ENCODE data around the gene RBM3.

The RBM3 gene

DNA sequence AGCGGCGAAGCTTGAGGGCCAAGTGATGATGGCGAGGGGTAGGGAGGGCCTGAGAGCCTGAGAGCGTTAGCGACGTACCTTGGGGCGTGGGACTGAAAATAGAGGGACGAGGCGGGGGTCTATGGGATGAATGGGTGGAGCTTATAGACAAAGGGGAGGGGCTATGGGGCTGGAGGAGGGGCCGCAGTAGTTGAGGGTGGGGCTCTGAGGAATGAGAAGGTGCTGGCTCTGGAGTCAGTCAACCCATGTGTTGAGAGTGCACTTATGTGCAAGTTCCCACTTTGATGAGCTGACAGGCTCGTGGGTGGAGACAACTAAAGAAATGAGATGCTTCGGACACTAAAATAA is 34.3 kb upstream of the RBM3 start:
- Histone ChIP-seq H3K23ac (ENCODE audit: low read length) (no peak overlapping the region), H3K79me1 (ENCODE audit: low read length) (peaks cover 4% of the 10 kb centered on the region), H3K14ac (ENCODE audit: low read length) (peak overlapping the region; percentile 66), H3K4me2 (ENCODE audit: low read length) (peak overlapping the region; percentile 65), H3K9ac (ENCODE audit: low read length) (no peak overlapping the region), H4K8ac (ENCODE audit: low read depth, low read length) (peak overlapping the region; percentile 51), H4K12ac (ENCODE audit: low read depth, low read length) (peak overlapping the region; percentile 49), H3K4me3 (ENCODE audit: low read depth, low read length) (peak overlapping the region; percentile 79), H3K27me3 (ENCODE audit: insufficient read depth, low read length) (no peaks in the 10 kb centered on the region), H3K4ac (ENCODE audit: low read depth, low read length) (no peak overlapping the region), H3K18ac (ENCODE audit: low read length) (peak overlapping the region; percentile 78), H3K9me3 (ENCODE audit: insufficient read depth, low read depth, low read length) (no peaks in the 10 kb centered on the region), H3K79me2 (ENCODE audit: control insufficient read depth, insufficient read depth, low read length, poor library complexity) (no peaks in the 10 kb centered on the region), H2BK5ac (ENCODE audit: low read depth, low read length, poor library complexity) (no peak overlapping the region), H2BK12ac (ENCODE audit: low read length) (no peak overlapping the region), H2AK5ac (ENCODE audit: low read length) (no peak overlapping the region), H3K36me3 (ENCODE audit: control insufficient read depth in 1 of 2, insufficient read depth in 2 of 2, low read length in 2 of 2) (peaks cover 7 to 12% of the 10 kb centered on the region in 2 experiments), H3K4me1 (ENCODE audit: control insufficient read depth in 1 of 2, insufficient read depth in 2 of 2, low read length in 2 of 2) (peaks cover 3 to 5% of the 10 kb centered on the region in 2 experiments), H2BK120ac (ENCODE audit: insufficient read depth, low read length, poor library complexity) (peak overlapping the region; percentile 26), H4K91ac (ENCODE audit: low read depth, low read length) (peak overlapping the region; percentile 33), H3K27ac (ENCODE audit: low read depth, low read length) (peak overlapping the region; percentile 5), H2AFZ (ENCODE audit: insufficient read depth, low read length, poor library complexity) (no peak overlapping the region)
- no peak for DNase-seq
- no CpG with 5 or more reads among the region's 12 CpGs for WGBS (ENCODE audit: extremely low coverage, insufficient coverage, insufficient read length)

DNA sequence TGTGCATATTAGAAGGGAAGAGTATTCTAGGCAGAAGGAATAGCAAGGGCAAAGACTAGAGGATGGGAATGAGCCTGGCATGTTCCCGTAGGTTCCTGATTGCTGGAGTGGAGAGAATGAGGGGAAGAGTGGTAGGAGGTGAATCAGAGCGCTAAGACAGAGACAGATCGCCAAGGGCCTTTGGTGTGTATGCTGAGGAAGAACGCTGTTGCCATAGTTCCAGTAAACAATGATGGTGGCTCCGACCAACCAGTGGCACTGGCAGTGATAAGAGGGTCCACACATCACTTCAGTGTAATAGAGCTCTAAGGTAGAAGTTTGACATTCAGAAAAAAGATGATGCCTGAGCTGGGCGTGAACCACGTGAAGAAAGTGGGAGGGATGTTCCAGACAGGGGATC is 33.8 kb upstream of the RBM3 start:
- peaks cover 3 to 5% of the 10 kb centered on the region in 2 experiments for H3K4me1 ChIP-seq (ENCODE audit: control insufficient read depth in 1 of 2, insufficient read depth in 2 of 2, low read length in 2 of 2)
- no peak overlapping the region for H2BK5ac ChIP-seq (ENCODE audit: low read depth, low read length, poor library complexity)
- peak overlapping the region; percentile 65 for H3K4me2 ChIP-seq (ENCODE audit: low read length)
- no peak overlapping the region for H2BK120ac ChIP-seq (ENCODE audit: insufficient read depth, low read length, poor library complexity)
- WGBS (ENCODE audit: extremely low coverage, insufficient coverage, insufficient read length): no CpG with 5 or more reads among the region's 7 CpGs
- H2AK5ac ChIP-seq (ENCODE audit: low read length): no peak overlapping the region
- no peak overlapping the region for H4K8ac ChIP-seq (ENCODE audit: low read depth, low read length)
- H3K27ac ChIP-seq (ENCODE audit: low read depth, low read length): no peak overlapping the region
- H3K23ac ChIP-seq (ENCODE audit: low read length): no peak overlapping the region
- no peak for DNase-seq
- no peak overlapping the region for H3K14ac ChIP-seq (ENCODE audit: low read length)
- no peak overlapping the region for H3K4me3 ChIP-seq (ENCODE audit: low read depth, low read length)
- no peak overlapping the region for H2BK12ac ChIP-seq (ENCODE audit: low read length)
- no peak overlapping the region for H4K91ac ChIP-seq (ENCODE audit: low read depth, low read length)
- peaks cover 4% of the 10 kb centered on the region for H3K79me1 ChIP-seq (ENCODE audit: low read length)
- H3K27me3 ChIP-seq (ENCODE audit: insufficient read depth, low read length): no peaks in the 10 kb centered on the region
- peak overlapping the region; percentile 23 for H3K18ac ChIP-seq (ENCODE audit: low read length)
- H3K9ac ChIP-seq (ENCODE audit: low read length): no peak overlapping the region
- H3K9me3 ChIP-seq (ENCODE audit: insufficient read depth, low read depth, low read length): no peaks in the 10 kb centered on the region
- no peak overlapping the region for H4K12ac ChIP-seq (ENCODE audit: low read depth, low read length)
- no peak overlapping the region for H3K4ac ChIP-seq (ENCODE audit: low read depth, low read length)
- H2AFZ ChIP-seq (ENCODE audit: insufficient read depth, low read length, poor library complexity): no peak overlapping the region
- no peaks in the 10 kb centered on the region for H3K79me2 ChIP-seq (ENCODE audit: control insufficient read depth, insufficient read depth, low read length, poor library complexity)
- peaks cover 7 to 12% of the 10 kb centered on the region in 2 experiments for H3K36me3 ChIP-seq (ENCODE audit: control insufficient read depth in 1 of 2, insufficient read depth in 2 of 2, low read length in 2 of 2)

DNA sequence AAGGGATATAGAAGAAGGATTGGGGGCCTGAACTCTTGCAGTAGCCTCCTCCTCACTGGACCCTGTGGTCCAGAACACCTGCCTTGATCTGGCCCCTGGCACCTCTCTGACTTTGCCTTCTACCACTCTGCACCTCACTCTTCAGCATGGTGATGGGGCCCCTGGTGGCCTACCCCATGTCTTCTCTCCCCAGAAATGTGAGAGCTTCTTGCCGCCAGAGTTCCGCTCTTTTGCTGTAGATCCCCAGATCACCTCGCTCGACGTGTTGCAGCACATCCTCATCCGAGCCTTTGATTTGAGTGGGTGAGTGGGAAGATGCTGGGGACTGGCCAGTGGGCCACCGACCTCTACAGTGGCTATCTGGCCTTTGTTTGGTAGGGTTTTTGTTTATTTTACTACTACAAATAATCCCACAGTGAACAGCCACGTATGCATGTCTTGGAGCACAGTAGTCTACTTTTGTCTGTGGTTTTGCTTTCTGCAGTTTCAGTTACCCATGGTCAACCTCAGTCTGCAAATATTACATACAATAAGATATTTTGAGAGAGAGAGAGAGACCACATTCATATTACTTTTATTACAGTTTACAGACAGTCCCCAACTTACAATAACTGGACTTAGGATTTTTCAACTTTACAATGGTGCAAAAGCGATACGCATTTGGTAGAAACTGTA is 33.0 kb upstream of the RBM3 start:
- H3K4me1 ChIP-seq (ENCODE audit: control insufficient read depth in 1 of 2, insufficient read depth in 2 of 2, low read length in 2 of 2): peaks cover 3 to 5% of the 10 kb centered on the region in 2 experiments
- no peak overlapping the region for H2AK5ac ChIP-seq (ENCODE audit: low read length)
- no peak for DNase-seq
- H3K79me2 ChIP-seq (ENCODE audit: control insufficient read depth, insufficient read depth, low read length, poor library complexity): no peaks in the 10 kb centered on the region
- H3K9ac ChIP-seq (ENCODE audit: low read length): no peak overlapping the region
- no peak overlapping the region for H2BK12ac ChIP-seq (ENCODE audit: low read length)
- no peak overlapping the region for H2BK120ac ChIP-seq (ENCODE audit: insufficient read depth, low read length, poor library complexity)
- no peak overlapping the region for H3K4me2 ChIP-seq (ENCODE audit: low read length)
- WGBS (ENCODE audit: extremely low coverage, insufficient coverage, insufficient read length): no CpG with 5 or more reads among the region's 10 CpGs
- H2AFZ ChIP-seq (ENCODE audit: insufficient read depth, low read length, poor library complexity): no peak overlapping the region
- no peaks in the 10 kb centered on the region for H3K9me3 ChIP-seq (ENCODE audit: insufficient read depth, low read depth, low read length)
- no peak overlapping the region for H4K8ac ChIP-seq (ENCODE audit: low read depth, low read length)
- H4K91ac ChIP-seq (ENCODE audit: low read depth, low read length): no peak overlapping the region
- H2BK5ac ChIP-seq (ENCODE audit: low read depth, low read length, poor library complexity): no peak overlapping the region
- no peak overlapping the region for H3K18ac ChIP-seq (ENCODE audit: low read length)
- H3K79me1 ChIP-seq (ENCODE audit: low read length): peaks cover 4% of the 10 kb centered on the region
- peak overlapping the region; percentile 25 for H3K4ac ChIP-seq (ENCODE audit: low read depth, low read length)
- H4K12ac ChIP-seq (ENCODE audit: low read depth, low read length): no peak overlapping the region
- no peak overlapping the region for H3K14ac ChIP-seq (ENCODE audit: low read length)
- H3K36me3 ChIP-seq (ENCODE audit: control insufficient read depth in 1 of 2, insufficient read depth in 2 of 2, low read length in 2 of 2): peaks cover 7 to 13% of the 10 kb centered on the region in 2 experiments
- H3K27me3 ChIP-seq (ENCODE audit: insufficient read depth, low read length): no peaks in the 10 kb centered on the region
- no peak overlapping the region for H3K4me3 ChIP-seq (ENCODE audit: low read depth, low read length)
- no peak overlapping the region for H3K23ac ChIP-seq (ENCODE audit: low read length)
- no peak overlapping the region for H3K27ac ChIP-seq (ENCODE audit: low read depth, low read length)

DNA sequence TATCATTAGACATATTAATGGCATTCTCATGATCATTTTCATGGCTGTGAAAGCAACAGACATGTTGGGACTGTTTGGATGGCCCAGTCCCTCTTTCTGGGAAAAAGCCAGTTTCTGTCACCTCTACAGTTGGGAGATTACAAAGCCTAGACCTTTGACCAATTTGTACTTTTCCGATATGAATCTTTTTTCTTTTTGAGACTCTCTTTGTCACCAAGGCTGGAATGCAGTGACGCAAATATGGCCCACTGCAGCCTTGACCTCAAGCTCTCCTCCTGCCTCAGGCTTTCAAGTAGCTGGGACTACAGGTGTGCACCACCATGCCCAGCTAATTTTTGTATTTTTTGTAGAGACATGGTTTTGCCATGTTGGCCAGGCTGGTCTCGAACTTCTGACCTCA is 25.4 kb upstream of the RBM3 start:
- Histone ChIP-seq H4K12ac (ENCODE audit: low read depth, low read length) (no peak overlapping the region), H3K4me2 (ENCODE audit: low read length) (no peak overlapping the region), H2AK5ac (ENCODE audit: low read length) (no peak overlapping the region), H2BK120ac (ENCODE audit: insufficient read depth, low read length, poor library complexity) (no peak overlapping the region), H3K23ac (ENCODE audit: low read length) (no peak overlapping the region), H3K9me3 (ENCODE audit: insufficient read depth, low read depth, low read length) (no peaks in the 10 kb centered on the region), H3K18ac (ENCODE audit: low read length) (no peak overlapping the region), H3K36me3 (ENCODE audit: control insufficient read depth in 1 of 2, insufficient read depth in 2 of 2, low read length in 2 of 2) (peaks cover 8 to 12% of the 10 kb centered on the region in 2 experiments), H3K27ac (ENCODE audit: low read depth, low read length) (no peak overlapping the region), H3K79me1 (ENCODE audit: low read length) (no peaks in the 10 kb centered on the region), H4K8ac (ENCODE audit: low read depth, low read length) (no peak overlapping the region), H3K4ac (ENCODE audit: low read depth, low read length) (no peak overlapping the region), H4K91ac (ENCODE audit: low read depth, low read length) (no peak overlapping the region), H3K79me2 (ENCODE audit: control insufficient read depth, insufficient read depth, low read length, poor library complexity) (no peaks in the 10 kb centered on the region), H2AFZ (ENCODE audit: insufficient read depth, low read length, poor library complexity) (no peak overlapping the region), H3K4me3 (ENCODE audit: low read depth, low read length) (no peak overlapping the region), H3K4me1 (ENCODE audit: control insufficient read depth in 1 of 2, insufficient read depth in 2 of 2, low read length in 2 of 2) (no peaks in the 10 kb centered on the region), H3K27me3 (ENCODE audit: insufficient read depth, low read length) (no peaks in the 10 kb centered on the region), H2BK12ac (ENCODE audit: low read length) (no peak overlapping the region), H3K14ac (ENCODE audit: low read length) (no peak overlapping the region), H3K9ac (ENCODE audit: low read length) (no peak overlapping the region), H2BK5ac (ENCODE audit: low read depth, low read length, poor library complexity) (no peak overlapping the region)
- peak; percentile 44 to 76 for DNase-seq
- WGBS (ENCODE audit: extremely low coverage, insufficient coverage, insufficient read length): no CpG with 5 or more reads among the region's 3 CpGs

Measured in trophoblast cell (in vitro differentiated cells and primary cell).